ENCODE results near the gene FAR2.

DNA sequence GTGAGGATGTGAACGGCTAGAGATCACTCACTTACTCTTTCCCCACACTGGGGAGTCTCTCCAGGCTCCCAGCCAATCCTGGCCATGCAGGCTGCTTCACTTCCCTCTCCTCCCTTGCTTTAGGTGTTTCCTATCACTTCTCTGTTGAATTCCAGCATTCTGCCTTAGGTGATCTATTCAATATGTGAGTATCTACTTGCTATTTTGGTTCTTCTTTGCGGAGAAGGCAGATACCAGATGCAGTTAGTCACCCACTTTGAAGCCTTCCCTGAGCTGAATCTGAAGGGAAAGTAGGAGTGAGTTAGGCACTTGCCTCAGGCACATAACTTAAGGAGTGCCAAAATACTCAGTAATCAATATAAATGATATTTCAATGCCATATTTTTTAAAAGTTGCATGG lies 36.0 kb upstream of the FAR2 start:
- no peak for TF ChIP-seq POLR2A (IDR thresholded peaks at IDR 0.05)
- TF ChIP-seq, protein P1, sequence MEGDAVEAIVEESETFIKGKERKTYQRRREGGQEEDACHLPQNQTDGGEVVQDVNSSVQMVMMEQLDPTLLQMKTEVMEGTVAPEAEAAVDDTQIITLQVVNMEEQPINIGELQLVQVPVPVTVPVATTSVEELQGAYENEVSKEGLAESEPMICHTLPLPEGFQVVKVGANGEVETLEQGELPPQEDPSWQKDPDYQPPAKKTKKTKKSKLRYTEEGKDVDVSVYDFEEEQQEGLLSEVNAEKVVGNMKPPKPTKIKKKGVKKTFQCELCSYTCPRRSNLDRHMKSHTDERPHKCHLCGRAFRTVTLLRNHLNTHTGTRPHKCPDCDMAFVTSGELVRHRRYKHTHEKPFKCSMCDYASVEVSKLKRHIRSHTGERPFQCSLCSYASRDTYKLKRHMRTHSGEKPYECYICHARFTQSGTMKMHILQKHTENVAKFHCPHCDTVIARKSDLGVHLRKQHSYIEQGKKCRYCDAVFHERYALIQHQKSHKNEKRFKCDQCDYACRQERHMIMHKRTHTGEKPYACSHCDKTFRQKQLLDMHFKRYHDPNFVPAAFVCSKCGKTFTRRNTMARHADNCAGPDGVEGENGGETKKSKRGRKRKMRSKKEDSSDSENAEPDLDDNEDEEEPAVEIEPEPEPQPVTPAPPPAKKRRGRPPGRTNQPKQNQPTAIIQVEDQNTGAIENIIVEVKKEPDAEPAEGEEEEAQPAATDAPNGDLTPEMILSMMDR (IDR thresholded peaks at IDR 0.05): no peak

Measured in tibial nerve (tissue), 3 donors.